HUES6 (cell line): ENCODE results near the gene BACE1.

Source experiments
- H3K27ac ChIP-seq: 2 replicates; pipeline ENCODE4 v1.7.0; 2013; ENCODE audit warnings: low read depth, mild to moderate bottlenecking, low read length, inconsistent platforms
- H3K27me3 ChIP-seq: 2 replicates; pipeline ENCODE4 v1.6.1; 2013; ENCODE audit warnings: low read length; ENCODE audit not compliant: control insufficient read depth, insufficient read depth
- H3K36me3 ChIP-seq: 2 replicates; pipeline ENCODE4 v1.6.1; 2013; ENCODE audit warnings: low read length; ENCODE audit not compliant: control insufficient read depth, insufficient read depth
- H3K4me1 ChIP-seq: 2 replicates; pipeline ENCODE4 v1.6.1; 2013; ENCODE audit warnings: low read length; ENCODE audit not compliant: control insufficient read depth, insufficient read depth
- H3K4me3 ChIP-seq: 2 replicates; pipeline ENCODE4 v1.5.1; 2013; ENCODE audit warnings: low read depth, low read length
- H3K9ac ChIP-seq: one replicate; pipeline ENCODE4 v1.6.1; 2013; ENCODE audit warnings: mild to moderate bottlenecking, low read length
- H3K9me3 ChIP-seq: 2 replicates; pipeline ENCODE4 v1.6.1; 2013; ENCODE audit warnings: low read depth, low read length; ENCODE audit not compliant: control insufficient read depth, insufficient read depth

BACE1 gene

DNA sequence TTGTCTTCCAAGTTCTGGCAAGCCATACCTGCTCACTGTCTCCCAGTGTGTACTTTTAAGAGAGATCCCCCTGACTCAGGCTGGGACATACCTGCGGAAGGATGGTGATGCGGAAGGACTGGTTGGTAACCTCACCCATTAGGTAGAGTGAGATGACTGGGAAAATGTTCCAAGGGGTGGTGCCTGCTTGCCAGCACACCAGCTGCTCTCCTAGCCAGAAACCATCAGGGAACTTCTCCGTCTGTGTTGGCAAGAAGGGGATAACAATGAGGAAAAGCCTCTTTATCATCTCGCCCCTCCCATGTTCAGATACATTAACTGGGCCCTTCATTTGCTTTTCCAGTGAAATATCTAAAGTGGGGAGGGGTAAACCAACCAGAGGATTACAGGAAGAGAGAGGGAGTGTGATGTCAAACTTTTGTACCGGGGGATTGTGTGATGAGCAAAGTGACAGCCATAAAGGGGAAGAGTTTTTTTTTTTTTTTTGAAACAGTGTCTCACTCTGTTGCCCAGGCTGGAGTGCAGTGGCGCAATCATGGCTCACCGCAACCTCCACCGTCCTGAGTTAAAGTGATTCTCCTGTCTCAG is 25.2 kb downstream of the BACE1 start, which contains the start of gene BACE1-AS:
TSS of gene BACE1-AS (plus strand) at position 538 of the 588 bp plus-strand sequence.
- H3K36me3 ChIP-seq: peaks cover 71% of the 10 kb centered on the region
- no peaks in the 10 kb centered on the region for H3K9me3 ChIP-seq
- no peak within 1 kb of the TSS for H3K27ac ChIP-seq
- H3K27me3 ChIP-seq: no peaks in the 10 kb centered on the region
- no peaks in the 10 kb centered on the region for H3K4me1 ChIP-seq
- no peak within 1 kb of the TSS for H3K9ac ChIP-seq
- no peak within 1 kb of the TSS for H3K4me3 ChIP-seq

GRCh38 chr11:117289795-117290194 is 26.3 kb downstream of the BACE1 start:
- Histone ChIP-seq H3K4me3 (no peak overlapping the region), H3K27me3 (no peaks in the 10 kb centered on the region), H3K27ac (no peak overlapping the region), H3K9me3 (no peaks in the 10 kb centered on the region), H3K4me1 (no peaks in the 10 kb centered on the region), H3K36me3 (peaks cover 74% of the 10 kb centered on the region), H3K9ac (no peak overlapping the region)

- no peak overlapping the region for H3K9ac ChIP-seq
- H3K9me3 ChIP-seq: no peaks in the 10 kb centered on the region
- no peaks in the 10 kb centered on the region for H3K4me1 ChIP-seq
- H3K27me3 ChIP-seq: no peaks in the 10 kb centered on the region
- peaks cover 81% of the 10 kb centered on the region for H3K36me3 ChIP-seq
- no peak overlapping the region for H3K4me3 ChIP-seq
- no peak overlapping the region for H3K27ac ChIP-seq
Observed at GRCh38 chr11:117287668-117288067, 28.4 kb downstream of the BACE1 start.

DNA sequence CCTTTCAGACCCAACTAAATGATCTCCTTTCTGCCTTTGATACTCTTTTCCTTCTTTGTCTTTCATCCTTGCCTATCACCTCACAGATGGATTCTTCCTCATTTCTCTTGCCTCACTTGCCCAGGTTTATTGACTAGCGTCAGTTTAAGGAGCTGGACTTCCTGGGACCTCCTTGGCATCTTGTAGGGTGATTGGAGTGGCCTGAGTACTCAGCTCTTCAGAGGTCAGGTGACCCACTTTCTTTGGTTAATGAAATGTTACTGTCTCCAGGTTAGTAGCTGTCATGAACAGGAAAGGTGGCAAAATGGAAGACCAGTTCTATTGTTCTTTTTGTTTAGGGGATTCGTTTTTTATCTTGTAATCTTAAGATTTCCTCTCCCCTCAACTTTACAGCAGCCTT is 29.5 kb downstream of the BACE1 start:
- H3K27me3 ChIP-seq: no peaks in the 10 kb centered on the region
- H3K9me3 ChIP-seq: no peaks in the 10 kb centered on the region
- no peak overlapping the region for H3K27ac ChIP-seq
- no peak overlapping the region for H3K9ac ChIP-seq
- peaks cover 87% of the 10 kb centered on the region for H3K36me3 ChIP-seq
- no peak overlapping the region for H3K4me3 ChIP-seq
- no peaks in the 10 kb centered on the region for H3K4me1 ChIP-seq

DNA sequence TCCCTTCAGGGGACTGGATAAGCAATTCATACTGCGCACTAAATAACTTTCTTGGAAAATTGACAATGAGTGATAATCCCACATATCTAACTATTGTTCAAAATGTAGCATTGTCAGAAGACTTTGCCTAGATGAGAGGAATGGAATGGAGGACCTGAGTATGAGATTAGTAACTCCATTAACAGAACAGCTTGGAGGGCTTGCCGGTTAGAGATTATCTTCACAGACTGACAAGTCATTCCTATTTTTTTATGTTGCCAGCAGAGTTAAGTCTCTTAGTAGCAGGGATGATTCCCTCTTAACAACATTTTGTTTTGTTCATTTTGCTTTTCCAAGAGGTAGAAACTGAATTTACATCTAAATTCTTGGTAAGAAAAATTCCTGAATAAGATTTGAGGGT is 32.0 kb downstream of the BACE1 start:
- Histone ChIP-seq H3K9me3 (no peaks in the 10 kb centered on the region), H3K27ac (no peak overlapping the region), H3K9ac (no peak overlapping the region), H3K36me3 (peaks cover 81% of the 10 kb centered on the region), H3K4me1 (no peaks in the 10 kb centered on the region; the same call in 1 of the 2 replicates), H3K27me3 (no peaks in the 10 kb centered on the region), H3K4me3 (no peak overlapping the region)

DNA sequence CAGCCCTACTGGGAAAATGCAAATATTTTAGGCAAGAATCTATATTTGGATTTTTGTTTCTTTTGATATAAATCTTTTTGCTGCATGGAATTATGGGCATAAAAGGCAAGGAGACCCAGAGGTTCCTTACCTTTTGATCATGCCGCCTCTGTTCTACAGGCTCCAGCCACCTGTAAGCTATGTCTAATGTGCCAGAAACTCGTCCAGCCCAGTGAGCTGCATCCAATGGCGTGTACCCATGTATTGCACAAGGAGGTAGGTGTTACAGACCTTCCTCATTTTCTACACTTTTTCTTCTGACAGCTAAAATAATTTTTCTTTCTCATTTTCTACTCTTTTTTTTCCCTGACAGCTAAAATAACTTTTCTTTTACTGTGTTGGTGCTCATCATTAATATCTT is 33.1 kb downstream of the BACE1 start:
- no peaks in the 10 kb centered on the region; the same call in 1 of the 2 replicates for H3K4me1 ChIP-seq
- H3K9ac ChIP-seq: no peak overlapping the region
- no peak overlapping the region for H3K4me3 ChIP-seq
- H3K9me3 ChIP-seq: no peaks in the 10 kb centered on the region
- no peak overlapping the region for H3K27ac ChIP-seq
- peaks cover 70% of the 10 kb centered on the region for H3K36me3 ChIP-seq
- H3K27me3 ChIP-seq: no peaks in the 10 kb centered on the region

DNA sequence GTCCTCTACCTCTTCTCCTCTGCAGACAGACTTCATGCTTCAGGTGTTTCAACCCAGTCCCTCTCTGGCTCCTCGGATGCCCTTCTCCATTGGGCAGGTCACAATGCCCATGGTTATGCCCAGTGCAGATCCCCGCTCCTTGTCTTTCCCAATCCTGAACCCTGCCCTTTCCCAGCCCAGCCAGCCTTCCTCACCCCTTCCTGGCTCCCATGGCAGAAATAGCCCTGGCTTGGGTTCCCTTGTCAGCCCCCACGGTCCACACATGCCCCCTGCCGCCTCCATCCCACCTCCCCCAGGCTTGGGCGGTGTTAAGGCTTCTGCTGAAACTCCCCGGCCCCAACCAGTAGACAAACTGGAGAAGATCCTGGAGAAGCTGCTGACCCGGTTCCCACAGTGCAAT is 34.2 kb downstream of the BACE1 start:
- Histone ChIP-seq H3K9ac (no peak overlapping the region), H3K4me3 (no peak overlapping the region), H3K27me3 (no peaks in the 10 kb centered on the region), H3K27ac (no peak overlapping the region), H3K9me3 (no peaks in the 10 kb centered on the region), H3K4me1 (no peaks in the 10 kb centered on the region; the same call in 1 of the 2 replicates), H3K36me3 (peaks cover 65% of the 10 kb centered on the region)

- Histone ChIP-seq H3K27ac (no peak overlapping the region), H3K4me3 (no peak overlapping the region), H3K27me3 (no peaks in the 10 kb centered on the region), H3K36me3 (peaks cover 59% of the 10 kb centered on the region), H3K9ac (no peak overlapping the region), H3K9me3 (no peaks in the 10 kb centered on the region), H3K4me1 (no peaks in the 10 kb centered on the region; the same call in 1 of the 2 replicates)
Observed at GRCh38 chr11:117281159-117281558, 34.9 kb downstream of the BACE1 start.

DNA sequence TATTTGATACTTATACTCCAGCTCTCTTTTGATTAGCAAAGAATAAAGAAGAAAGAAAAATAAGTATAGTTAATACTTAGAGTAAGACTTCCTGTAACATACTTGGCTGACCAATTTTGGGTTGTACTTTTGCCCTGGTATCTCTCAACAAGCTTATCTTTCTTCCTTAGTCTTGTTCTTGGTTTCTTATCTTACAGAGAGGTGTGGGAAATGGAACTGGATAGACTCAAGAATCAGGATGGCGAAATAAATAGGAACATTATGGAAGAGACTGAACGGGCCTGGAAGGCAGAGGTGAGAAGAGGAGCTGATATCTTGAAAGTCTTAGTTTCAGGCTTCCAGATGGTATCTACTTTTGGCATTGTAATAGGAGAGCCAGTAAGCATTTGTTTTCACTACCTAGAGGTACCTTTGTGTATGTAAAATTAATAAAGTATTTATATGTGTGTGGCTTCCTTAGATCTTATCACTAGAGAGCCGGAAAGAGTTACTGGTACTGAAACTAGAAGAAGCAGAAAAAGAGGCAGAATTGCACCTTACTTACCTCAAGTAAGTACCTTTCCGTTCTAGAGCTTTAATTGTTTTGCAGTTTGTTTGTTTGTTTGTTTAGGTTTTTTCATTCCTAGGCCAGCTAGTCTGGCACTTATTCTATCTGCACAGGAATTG is 36.2 kb downstream of the BACE1 start:
- Histone ChIP-seq H3K9me3 (no peaks in the 10 kb centered on the region), H3K4me1 (no peaks in the 10 kb centered on the region; the same call in 1 of the 2 replicates), H3K27ac (no peak overlapping the region), H3K4me3 (no peak overlapping the region), H3K36me3 (peaks cover 46% of the 10 kb centered on the region), H3K9ac (no peak overlapping the region), H3K27me3 (no peaks in the 10 kb centered on the region)

DNA sequence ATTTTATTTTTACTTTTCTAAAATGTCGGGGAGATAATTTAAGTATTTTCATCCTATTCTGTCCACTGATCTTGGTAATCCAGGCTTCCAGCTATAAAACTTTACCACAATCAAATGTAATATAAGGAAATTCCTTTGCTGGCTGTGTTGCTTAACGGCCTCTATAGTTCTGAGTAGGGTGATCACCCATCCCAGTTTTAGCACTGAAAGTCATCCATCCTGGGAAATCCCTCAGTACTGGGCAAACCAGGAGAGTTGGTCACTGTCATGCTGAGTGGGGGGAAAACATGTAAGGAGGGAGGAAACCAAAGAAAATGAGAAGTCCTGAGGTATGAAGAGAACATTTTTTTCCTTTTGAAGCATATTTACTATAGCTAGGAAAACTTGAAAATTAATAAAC is 37.7 kb downstream of the BACE1 start:
- Histone ChIP-seq H3K27me3 (no peaks in the 10 kb centered on the region), H3K4me1 (no peaks in the 10 kb centered on the region; the same call in 1 of the 2 replicates), H3K27ac (no peak overlapping the region), H3K9me3 (no peaks in the 10 kb centered on the region), H3K9ac (no peak overlapping the region), H3K4me3 (no peak overlapping the region), H3K36me3 (peaks cover 34% of the 10 kb centered on the region)

DNA sequence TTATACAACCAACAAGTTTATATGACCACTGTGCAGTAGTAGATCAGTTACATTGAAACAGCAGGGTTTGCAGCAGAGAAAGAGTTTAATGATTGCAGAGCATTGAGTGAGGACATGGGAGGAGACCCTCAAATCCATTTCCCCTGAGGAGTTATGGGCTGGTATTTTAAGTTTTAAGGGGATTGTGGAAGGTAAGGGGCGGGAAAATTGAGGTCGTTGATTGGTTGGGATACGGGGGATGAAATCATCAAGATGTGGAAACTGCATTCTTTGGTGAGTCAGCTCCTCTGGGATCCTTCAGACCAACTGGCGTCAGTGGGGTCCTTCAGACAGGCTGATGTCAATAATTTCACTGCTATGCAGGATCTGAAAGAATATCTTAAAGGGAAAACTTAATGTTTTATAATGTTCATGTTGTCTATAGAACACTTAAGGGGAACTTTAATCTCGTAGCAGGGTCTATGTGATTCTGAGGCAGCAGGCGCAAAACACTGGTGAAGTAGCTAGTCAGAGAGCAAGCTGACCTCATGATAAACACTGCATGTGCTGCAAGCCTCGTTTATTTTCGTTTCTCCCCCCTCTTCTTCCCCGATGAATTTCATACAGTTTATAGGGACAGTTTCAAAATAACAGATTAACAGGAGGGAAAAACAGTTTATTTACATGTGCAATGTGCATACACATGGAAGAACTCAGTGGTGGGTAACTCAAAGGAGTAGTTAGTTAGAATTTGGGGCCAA is 42.3 kb downstream of the BACE1 start:
- Histone ChIP-seq H3K27me3 (no peaks in the 10 kb centered on the region), H3K9ac (no peak overlapping the region), H3K4me3 (no peak overlapping the region), H3K9me3 (no peaks in the 10 kb centered on the region), H3K27ac (no peak overlapping the region), H3K4me1 (peaks cover 8% of the 10 kb centered on the region; the same call in 1 of the 2 replicates), H3K36me3 (peaks cover 2% of the 10 kb centered on the region; the same call in 1 of the 2 replicates)
